Adrenal gland (tissue), 5 donors: Measurements from ENCODE around the gene PCGF1.

Experiments used
- POLR2A ChIP-seq, 2 donors: fragments of 450-650 bp; IDR thresholded peaks; one replicate each; pipeline ENCODE4 v1.6.1; 2017; ENCODE audit warnings: antibody characterized with exemption in 2 of 2, mild to moderate bottlenecking in 2 of 2, moderate library complexity in 1 of 2
- TF ChIP-seq, protein P1 (sequence below), 6 experiments: fragments of 450-650 bp in 4 of 6; fragments of 200-600 bp in 2 of 6; sonication (generic) in 1 of 6; IDR thresholded peaks; 1 replicate in 5 of 6; 2 replicates in 1 of 6; pipeline versions ENCODE4 v1.5.1 to v1.8.0; 2016 to 2021; ENCODE audit warnings: antibody characterized with exemption in 6 of 6, mild to moderate bottlenecking in 2 of 6, moderate library complexity in 1 of 6
- donor health status: DM: no; HTN: no; CAD: no.

DNA sequence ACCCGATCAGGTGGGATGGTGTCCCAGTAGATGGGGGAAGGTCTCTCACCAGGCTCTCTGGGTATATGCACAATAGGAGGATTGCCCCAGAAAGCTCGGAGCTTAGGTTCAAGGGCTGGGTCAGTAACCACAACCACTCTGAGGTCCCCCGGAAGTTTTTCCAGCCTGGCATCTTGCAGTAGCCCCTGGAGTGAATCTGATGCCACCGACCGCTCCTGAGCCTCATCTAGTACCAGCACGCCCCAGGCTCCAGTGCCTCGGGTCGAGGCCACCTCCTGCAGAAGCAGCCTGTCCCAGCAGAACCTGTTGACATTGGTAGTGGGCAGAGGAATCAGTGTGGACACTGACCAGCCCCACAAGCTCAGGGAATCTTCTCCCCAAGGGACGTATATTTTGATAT is 16.5 kb upstream of the PCGF1 start:
- TF ChIP-seq POLR2A (IDR thresholded peaks at IDR 0.05) = no peak
- TF ChIP-seq, protein P1, sequence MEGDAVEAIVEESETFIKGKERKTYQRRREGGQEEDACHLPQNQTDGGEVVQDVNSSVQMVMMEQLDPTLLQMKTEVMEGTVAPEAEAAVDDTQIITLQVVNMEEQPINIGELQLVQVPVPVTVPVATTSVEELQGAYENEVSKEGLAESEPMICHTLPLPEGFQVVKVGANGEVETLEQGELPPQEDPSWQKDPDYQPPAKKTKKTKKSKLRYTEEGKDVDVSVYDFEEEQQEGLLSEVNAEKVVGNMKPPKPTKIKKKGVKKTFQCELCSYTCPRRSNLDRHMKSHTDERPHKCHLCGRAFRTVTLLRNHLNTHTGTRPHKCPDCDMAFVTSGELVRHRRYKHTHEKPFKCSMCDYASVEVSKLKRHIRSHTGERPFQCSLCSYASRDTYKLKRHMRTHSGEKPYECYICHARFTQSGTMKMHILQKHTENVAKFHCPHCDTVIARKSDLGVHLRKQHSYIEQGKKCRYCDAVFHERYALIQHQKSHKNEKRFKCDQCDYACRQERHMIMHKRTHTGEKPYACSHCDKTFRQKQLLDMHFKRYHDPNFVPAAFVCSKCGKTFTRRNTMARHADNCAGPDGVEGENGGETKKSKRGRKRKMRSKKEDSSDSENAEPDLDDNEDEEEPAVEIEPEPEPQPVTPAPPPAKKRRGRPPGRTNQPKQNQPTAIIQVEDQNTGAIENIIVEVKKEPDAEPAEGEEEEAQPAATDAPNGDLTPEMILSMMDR (IDR thresholded peaks at IDR 0.05) = no peak
